ENCODE results near the gene ZNF821. TPM values are rescaled to one million over a fixed set of nuclear protein-coding genes. Genes with fewer than 3 reads are reported as not detected.

Gene ZNF821
- total RNA-seq, 4 donors from 2014 or later, result 16.5 to 22.0 (median 19.3) TPM

GRCh38 chr16:71929048-71929447 is 45.1 kb upstream of the ZNF821 start:
- TF ChIP-seq CTCF (IDR thresholded peaks at IDR 0.05), result no peak
- no peak for TF ChIP-seq POLR2A (IDR thresholded peaks at IDR 0.05)
- Histone ChIP-seq H3K4me3 (no peak overlapping the region), H3K27me3 (no peaks in the 10 kb centered on the region), H3K27ac (peak overlapping the region in 1 of 4 donors; percentile 64), H3K9me3 (no peaks in the 10 kb centered on the region), H3K36me3 (peaks cover 0 to 74% (median 2%) of the 10 kb centered on the region in 3 donors), H3K4me1 (peaks cover 0 to 27% (median 2%) of the 10 kb centered on the region in 4 donors)
- DNase-seq, result no peak

GRCh38 chr16:71927787-71928186 is 43.8 kb upstream of the ZNF821 start:
- peaks cover 0 to 82% (median 4%) of the 10 kb centered on the region in 3 donors for H3K36me3 ChIP-seq
- peak overlapping the region in 3 of 4 donors; percentile 16 to 64 (median 41) for H3K27ac ChIP-seq
- no peak for DNase-seq
- no peaks in the 10 kb centered on the region for H3K9me3 ChIP-seq
- H3K27me3 ChIP-seq, result no peaks in the 10 kb centered on the region
- H3K4me1 ChIP-seq, result peaks cover 0 to 27% (median 2%) of the 10 kb centered on the region in 4 donors
- TF ChIP-seq CTCF (IDR thresholded peaks at IDR 0.05) (no peak), POLR2A (IDR thresholded peaks at IDR 0.05) (no peak)
- H3K4me3 ChIP-seq, result no peak overlapping the region

- Histone ChIP-seq H3K27ac (peak overlapping the region in 3 of 4 donors; percentile 39 to 64 (median 63)), H3K27me3 (no peaks in the 10 kb centered on the region), H3K4me1 (peaks cover 0 to 27% (median 2%) of the 10 kb centered on the region in 4 donors), H3K36me3 (peaks cover 0 to 85% (median 4%) of the 10 kb centered on the region in 3 donors), H3K4me3 (no peak overlapping the region), H3K9me3 (no peaks in the 10 kb centered on the region)
- TF ChIP-seq POLR2A (IDR thresholded peaks at IDR 0.05) (no peak), CTCF (IDR thresholded peaks at IDR 0.05) (no peak)
- DNase-seq, result peak in 1 of 3 donors; percentile 80
Measured at GRCh38 chr16:71927383-71927782, 43.4 kb upstream of the ZNF821 start.

- no peaks in the 10 kb centered on the region for H3K9me3 ChIP-seq
- H3K27ac ChIP-seq, result no peak overlapping the region
- peaks cover 0 to 27% (median 2%) of the 10 kb centered on the region in 4 donors for H3K4me1 ChIP-seq
- peaks cover 0 to 99% (median 4%) of the 10 kb centered on the region in 3 donors for H3K36me3 ChIP-seq
- no peaks in the 10 kb centered on the region for H3K27me3 ChIP-seq
- TF ChIP-seq POLR2A (IDR thresholded peaks at IDR 0.05) (no peak), CTCF (IDR thresholded peaks at IDR 0.05) (no peak)
- DNase-seq, result no peak
- no peak overlapping the region for H3K4me3 ChIP-seq
Measured at GRCh38 chr16:71924710-71925109, 40.7 kb upstream of the ZNF821 start.

- TF ChIP-seq CTCF (IDR thresholded peaks at IDR 0.05), result no peak
- TF ChIP-seq POLR2A (IDR thresholded peaks at IDR 0.05), result no peak
- Histone ChIP-seq H3K27ac (no peak overlapping the region), H3K4me1 (peaks cover 0 to 27% (median 2%) of the 10 kb centered on the region in 4 donors), H3K36me3 (peaks cover 0 to 99% (median 4%) of the 10 kb centered on the region in 3 donors), H3K9me3 (no peaks in the 10 kb centered on the region), H3K27me3 (no peaks in the 10 kb centered on the region), H3K4me3 (no peak overlapping the region)
- no peak for DNase-seq
Measured at GRCh38 chr16:71923941-71924690, 40.1 kb upstream of the ZNF821 start.

All from Peyer's patch (tissue), 4 donors.